B cell (primary cell): ENCODE results near the gene CLP1. TPM values are rescaled to one million over a fixed set of nuclear protein-coding genes. Genes with fewer than 3 reads are reported as not detected.

Source experiments
- ATAC-seq: fragments of 200-7000 bp; cut with Tn5 transposase; one replicate; pipeline ENCODE4 v1.10.0; 2021; ENCODE audit warnings: low read depth, mild to moderate bottlenecking, moderate number of reproducible peaks, moderate library complexity
- CTCF ChIA-PET: fragments of 350-600 bp; sonication (Branson Sonifier 250); formaldehyde crosslinking; loops from one replicate; lab custom pipeline; 2021; ENCODE audit warnings: antibody characterized with exemption, inconsistent platforms; lab: Charles Lee
- POLR2A ChIA-PET: fragments of 350-600 bp; sonication (Branson Sonifier 250); formaldehyde crosslinking; loops from one replicate; lab custom pipeline; 2021; ENCODE audit warnings: antibody characterized with exemption; lab: Charles Lee
- DNase-seq: peaks from one replicate; pipeline ENCODE4 v3.0.0; 2013
- H2AFZ ChIP-seq: 2 replicates; pipeline ENCODE4 v1.6.1; 2012; ENCODE audit warnings: mild to moderate bottlenecking, low read depth, low read length; ENCODE audit not compliant: insufficient read depth, poor library complexity, severe bottlenecking
- H3K27ac ChIP-seq, 2 donors: 1 replicate in 1 of 2; 2 replicates in 1 of 2; pipeline ENCODE4 v1.5.1; 2012 to 2013; ENCODE audit warnings: low read length in 2 of 2, mild to moderate bottlenecking in 2 of 2, moderate library complexity in 1 of 2
- H3K27me3 ChIP-seq, 4 experiments: fragments of 200-600 bp in 1 of 4; sonication (generic) in 1 of 4; replicated peaks in 1 of 4; 1 replicate in 2 of 4; 2 replicates in 2 of 4; pipeline versions ENCODE4 v1.6.1 to v1.7.0; 2013 to 2016; ENCODE audit warnings: low read length in 3 of 4, mild to moderate bottlenecking in 2 of 4, mixed read lengths in 1 of 4, moderate library complexity in 1 of 4; ENCODE audit not compliant: insufficient read depth in 4 of 4, control insufficient read depth in 3 of 4; ENCODE audit errors: control extremely low read depth in 1 of 4
- H3K36me3 ChIP-seq, 2 experiments: replicated peaks in 1 of 2; 1 replicate in 1 of 2; 2 replicates in 1 of 2; pipeline versions ENCODE4 v1.6.1 to v1.7.1; 2013; ENCODE audit warnings: low read length in 1 of 2; ENCODE audit not compliant: insufficient read depth in 2 of 2, control insufficient read depth in 1 of 2; ENCODE audit errors: control extremely low read depth in 1 of 2, extremely low read depth in 1 of 2
- H3K4me1 ChIP-seq, 2 donors: fragments of 200-600 bp in 1 of 2; sonication (generic) in 1 of 2; 1 replicate in 1 of 2; 2 replicates in 1 of 2; pipeline versions ENCODE4 v1.5.1 to v1.6.1; 2013 to 2017; ENCODE audit warnings: low read length in 2 of 2; ENCODE audit not compliant: control insufficient read depth in 2 of 2, insufficient read depth in 2 of 2
- H3K4me2 ChIP-seq: replicated peaks from 2 replicates; pipeline ENCODE3; 2012; ENCODE audit warnings: mild to moderate bottlenecking, low read depth, low read length; ENCODE audit not compliant: poor library complexity, severe bottlenecking
- H3K4me3 ChIP-seq, 5 experiments: fragments of 200-600 bp in 1 of 5; sonication (generic) in 1 of 5; 1 replicate in 3 of 5; 2 replicates in 2 of 5; pipeline versions ENCODE4 v1.5.1 to v1.7.0; 2011 to 2016; ENCODE audit warnings: low read length in 4 of 5, mild to moderate bottlenecking in 4 of 5, low read depth in 2 of 5, control low read depth in 1 of 5, moderate library complexity in 1 of 5; ENCODE audit not compliant: insufficient read depth in 1 of 5; ENCODE audit errors: control extremely low read depth in 1 of 5, extremely low read depth in 1 of 5
- H3K79me2 ChIP-seq: fragments of 200-600 bp; sonication (generic); one replicate; pipeline ENCODE4 v1.6.0; 2016; ENCODE audit warnings: low read length; ENCODE audit not compliant: control insufficient read depth, insufficient read depth
- H3K9ac ChIP-seq: fragments of 200-600 bp; sonication (generic); 2 replicates; pipeline ENCODE4 v1.6.1; 2017; ENCODE audit warnings: mild to moderate bottlenecking, low read length, moderate library complexity
- H3K9me3 ChIP-seq, 3 donors: one replicate each; pipeline versions ENCODE4 v1.6.1 to v1.7.1; 2013; ENCODE audit warnings: low read length in 2 of 3; ENCODE audit not compliant: control insufficient read depth in 2 of 3, insufficient read depth in 1 of 3; ENCODE audit errors: control extremely low read depth in 1 of 3
- H4K20me1 ChIP-seq: 2 replicates; pipeline ENCODE4 v1.6.0; 2012; ENCODE audit warnings: mild to moderate bottlenecking, low read length; ENCODE audit not compliant: insufficient read depth, control insufficient read depth, poor library complexity, severe bottlenecking
- H3K27ac Mint-ChIP-seq: one replicate; pipeline ENCODE4 v1.8.0; 2021; ENCODE audit warnings: mixed read lengths
- H3K27me3 Mint-ChIP-seq: one replicate; pipeline ENCODE4 v1.8.0; 2021; ENCODE audit warnings: mixed read lengths
- H3K4me1 Mint-ChIP-seq: one replicate; pipeline ENCODE4 v1.8.0; 2021; ENCODE audit warnings: mixed read lengths
- H3K4me3 Mint-ChIP-seq: one replicate; pipeline ENCODE4 v1.8.0; 2021; ENCODE audit warnings: mixed read lengths
- H3K9me3 Mint-ChIP-seq: one replicate; pipeline ENCODE4 v1.8.0; 2022; ENCODE audit warnings: mixed read lengths; ENCODE audit not compliant: insufficient read depth
- CTCF ChIP-seq: fragments of 200-600 bp; IDR thresholded peaks from one replicate; pipeline ENCODE4 v1.8.0; 2022; ENCODE audit warnings: antibody characterized with exemption, mild to moderate bottlenecking
- EZH2 ChIP-seq: IDR thresholded peaks from 2 replicates; pipeline ENCODE4 v1.6.1; 2012; ENCODE audit warnings: borderline replicate concordance, low read depth, mild to moderate bottlenecking, moderate library complexity, low read length; ENCODE audit not compliant: insufficient read depth, poor library complexity, severe bottlenecking
- WGBS: methylation state at CpG from one replicate; pipeline ENCODE4 v1.1.5; 2013; ENCODE audit warnings: missing lambda C conversion rate; ENCODE audit not compliant: insufficient coverage; 5-methylcytosine and 5-hydroxymethylcytosine counted together
- intact Hi-C: fragments of 100-400 bp; cut with micrococcal nuclease; formaldehyde crosslinking; loops from one replicate; pipeline ENCODE4 v1.10.0; 2022
- polyA plus RNA-seq: library from polyadenylated mRNA; depleted of rRNA; stranded (reverse); fragments of >200 nt; gene quantifications from 2 replicates; pipeline ENCODE4 v1.2.3, GENCODE V29; 2012
- total RNA-seq, 2 donors: library from RNA; stranded (reverse); fragments of 120-200 nt in 1 of 2; gene quantifications; 1 replicate in 1 of 2; 2 replicates in 1 of 2; pipeline versions ENCODE4 v1.2.3 to v1.2.4, GENCODE V29; 2013 to 2022

The CLP1 gene
- total and polyA plus RNA-seq, 2 donors (not counting 1 experiment from before 2014, with no cell fraction given): 6.0 to 15.5 TPM

- Histone ChIP-seq H3K4me3 (no peak overlapping the region), H3K27me3 (peaks cover 0 to 37% (median 10%) of the 10 kb centered on the region in 4 experiments), H2AFZ (no peak overlapping the region), H3K27ac (no peak overlapping the region), H3K4me2 (no peak overlapping the region), H4K20me1 (no peaks in the 10 kb centered on the region), H3K36me3 (no peaks in the 10 kb centered on the region), H3K4me1 (peaks cover 0 to under 1% of the 10 kb centered on the region in 2 donors), H3K9ac (no peak overlapping the region), H3K9me3 (no peaks in the 10 kb centered on the region), H3K79me2 (no peaks in the 10 kb centered on the region)
- POLR2A ChIA-PET: no interaction called here
- Mint-ChIP-seq H3K27ac (no peak overlapping the region), H3K4me3 (no peak overlapping the region), H3K27me3 (peaks cover 63% of the 10 kb centered on the region), H3K9me3 (no peaks in the 10 kb centered on the region), H3K4me1 (no peaks in the 10 kb centered on the region)
- CTCF ChIA-PET: interaction anchor here (0.6 to 5.4 kb wide), 6 partner anchors 9 to 282 kb away, joined by 3 to 23 read pairs (median 6); no protein-coding TSS in a partner anchor
- ATAC-seq (no peak), DNase-seq (no peak)
- TF ChIP-seq EZH2 (no peak), CTCF (no peak)
- WGBS: 100% methylated on average over 1 of the region's 5 CpGs
- intact Hi-C loops: no loop called here
Measured at GRCh38 chr11:57632116-57632515, 25.4 kb upstream of the CLP1 start.

- POLR2A ChIA-PET: no interaction called here
- no peak overlapping the region for H3K9ac ChIP-seq
- Mint-ChIP-seq H3K4me3 (no peak overlapping the region), H3K27me3 (peaks cover 67% of the 10 kb centered on the region), H3K4me1 (peaks cover 13% of the 10 kb centered on the region), H3K27ac (no peak overlapping the region), H3K9me3 (no peaks in the 10 kb centered on the region)
- DNase-seq: no peak
- no peak overlapping the region for H2AFZ ChIP-seq
- intact Hi-C loops: no loop called here
- no peaks in the 10 kb centered on the region for H4K20me1 ChIP-seq
- TF ChIP-seq CTCF: no peak
- TF ChIP-seq EZH2: no peak
- 80% methylated on average over 1 of the region's 6 CpGs for WGBS
- peaks cover 0 to 3% (median 0%) of the 10 kb centered on the region in 3 donors for H3K9me3 ChIP-seq
- no peak for ATAC-seq
- no peaks in the 10 kb centered on the region for H3K36me3 ChIP-seq
- CTCF ChIA-PET: interaction anchor here (0.6 to 5.4 kb wide), 4 partner anchors 10 to 177 kb away, joined by 3 to 23 read pairs (median 6); no protein-coding TSS in a partner anchor
- H3K79me2 ChIP-seq: no peaks in the 10 kb centered on the region
- no peak overlapping the region for H3K4me3 ChIP-seq
- H3K27me3 ChIP-seq: peaks cover 0 to 51% (median 14%) of the 10 kb centered on the region in 4 experiments
- peaks cover 10 to 12% of the 10 kb centered on the region in 2 donors for H3K4me1 ChIP-seq
- H3K4me2 ChIP-seq: no peak overlapping the region
- H3K27ac ChIP-seq: no peak overlapping the region
Measured at GRCh38 chr11:57633394-57634070, 24.0 kb upstream of the CLP1 start.
